GM18951 (cell line): ENCODE results near the gene ZEB1.

Experiments
- POLR2A ChIP-seq: IDR thresholded peaks from 4 replicates; pipeline ENCODE4 v1.6.1; 2011; ENCODE audit warnings: mild to moderate bottlenecking; ENCODE audit not compliant: insufficient read length, insufficient read depth; ENCODE audit errors: extremely low read depth
- in situ Hi-C: fragments of 300-500 bp; cut with MboI; formaldehyde crosslinking; loops from one replicate; pipeline ENCODE4 v1.12.0; 2022; ENCODE audit warnings: low sequenced_read_pairs, mixed read lengths, inconsistent platforms; ENCODE audit not compliant: unreplicated experiment

ZEB1 gene

GRCh38 chr10:31303212-31303611, 15.8 kb upstream of the ZEB1 start:
- in situ Hi-C loops, result no loop called here
- TF ChIP-seq POLR2A, result no peak

- no peak for TF ChIP-seq POLR2A
- in situ Hi-C loops, result no loop called here
These were observed 14.6 kb upstream of the ZEB1 start for GRCh38 chr10:31304291-31304970.

DNA sequence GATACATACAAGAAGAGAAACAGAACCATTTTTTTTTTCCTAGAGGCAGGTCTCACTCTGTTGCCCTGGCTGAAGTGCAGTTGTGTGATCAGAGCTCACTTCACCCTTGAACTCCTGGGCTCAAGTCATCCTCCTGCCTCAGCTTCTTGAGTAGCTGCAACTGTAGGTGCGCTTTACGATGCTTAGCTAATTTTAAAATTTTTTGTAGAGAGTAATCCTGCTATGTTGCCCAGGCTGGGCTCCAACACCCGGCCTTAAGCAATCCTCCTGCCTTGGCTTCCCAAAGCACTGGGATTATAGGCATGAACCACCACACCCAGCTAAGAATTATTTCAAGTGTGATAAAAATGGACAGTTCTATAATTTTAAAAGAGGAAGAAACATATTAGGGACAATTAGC, 5.6 kb upstream of the ZEB1 start:
- TF ChIP-seq POLR2A, result no peak
- in situ Hi-C loops, result no loop called here

DNA sequence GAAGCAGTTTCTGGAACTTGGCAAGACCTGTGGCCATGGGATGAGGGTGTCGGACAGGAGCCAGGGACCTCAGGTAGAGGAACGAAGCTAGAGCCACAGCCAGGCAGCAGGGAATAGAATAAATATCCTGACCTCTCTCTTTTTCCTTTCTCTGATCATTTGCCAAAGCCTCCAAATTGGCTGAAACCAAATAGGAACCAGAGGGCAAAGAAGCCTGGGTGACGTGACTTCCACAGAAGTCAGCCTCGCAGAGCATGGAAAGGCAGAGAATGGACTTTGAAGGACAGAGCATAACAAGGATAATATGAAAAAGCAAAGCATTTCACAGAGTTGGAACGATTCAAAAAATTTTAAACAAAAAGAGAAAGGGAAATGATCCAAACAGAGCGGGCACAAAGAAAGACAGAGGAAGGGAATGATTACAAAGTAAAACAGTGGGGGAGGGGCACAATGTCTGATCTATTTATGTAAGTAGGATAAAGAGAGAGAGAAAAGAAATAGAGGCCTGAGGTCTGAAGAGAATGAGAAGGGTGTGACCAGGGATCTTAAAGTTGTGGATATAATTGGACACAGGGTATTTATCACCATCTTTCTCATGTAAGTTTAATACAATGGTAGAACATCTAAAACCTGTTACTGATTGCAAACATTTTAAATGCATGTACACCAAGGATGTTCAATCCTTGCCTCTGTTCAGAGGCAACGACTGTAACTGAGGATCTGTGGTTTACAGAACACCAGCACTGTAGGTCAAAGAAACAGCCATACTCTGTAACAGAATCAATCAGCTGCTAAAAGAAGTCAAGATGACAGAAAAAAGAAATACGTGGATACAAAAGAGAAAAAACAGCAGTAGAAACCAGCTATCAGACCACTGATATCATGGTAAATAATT, 4.5 kb upstream of the ZEB1 start:
- in situ Hi-C loops, result no loop called here
- TF ChIP-seq POLR2A, result no peak

DNA sequence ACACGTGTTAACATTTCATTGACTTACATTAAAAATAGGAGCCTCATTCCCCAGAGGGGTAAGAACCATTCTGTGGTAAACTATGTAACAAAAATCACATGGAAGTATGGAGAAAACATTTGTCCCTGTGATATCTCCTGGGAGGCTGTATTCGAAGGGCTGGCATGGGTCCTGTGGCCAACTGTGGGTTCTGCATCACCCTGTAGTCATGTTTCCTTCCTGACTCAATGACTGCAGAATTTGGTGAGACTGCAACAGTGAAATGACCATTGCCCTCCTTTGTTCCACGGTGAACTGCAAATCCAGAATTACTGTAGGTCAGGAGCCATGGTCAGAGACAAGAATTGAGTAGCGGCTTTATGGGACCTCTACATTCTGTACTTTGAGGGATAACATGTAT, 3.6 kb upstream of the ZEB1 start:
- in situ Hi-C loops, result no loop called here

GRCh38 chr10:31317171-31317570, 1.8 kb upstream of the ZEB1 start:
- no peak for TF ChIP-seq POLR2A
- in situ Hi-C loops, result no loop called here

More for the DNA sequence above, 3.6 kb upstream of the ZEB1 start:
- no peak for TF ChIP-seq POLR2A

DNA sequence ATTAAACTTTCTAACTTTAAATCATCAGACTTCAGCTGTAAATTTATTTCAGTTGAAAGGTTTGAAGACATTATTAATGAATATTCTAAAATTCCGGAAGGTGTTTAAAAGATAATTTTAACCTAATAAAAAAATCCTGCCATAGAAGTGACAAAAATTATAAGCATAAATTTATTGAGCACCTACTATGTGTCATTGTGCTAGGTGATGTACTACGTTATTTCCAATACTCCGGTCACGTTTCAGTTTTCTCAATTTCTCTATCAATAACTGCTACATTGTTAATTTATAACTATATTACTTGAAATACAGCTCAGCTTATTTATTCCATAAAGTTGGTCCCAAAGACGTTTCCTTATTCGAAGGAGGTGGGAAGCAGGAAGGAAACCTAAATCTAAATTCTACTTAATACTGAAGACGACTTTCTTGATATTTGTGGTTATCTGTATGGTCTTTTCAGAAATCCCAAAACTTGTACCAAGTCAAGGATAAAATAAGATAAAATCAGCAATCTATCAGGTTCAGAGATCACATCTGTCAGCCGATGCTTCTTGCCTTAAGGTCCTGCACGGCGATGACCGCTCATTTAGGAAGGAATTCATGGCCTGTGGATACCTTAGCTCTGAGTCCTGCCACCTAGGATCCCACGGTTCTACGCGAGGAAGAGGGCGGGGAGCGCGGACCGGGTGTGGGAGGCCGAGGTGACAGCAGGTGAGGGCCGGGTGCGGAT, 1.2 kb upstream of the ZEB1 start:
- no peak for TF ChIP-seq POLR2A
- in situ Hi-C loops, result no loop called here

DNA sequence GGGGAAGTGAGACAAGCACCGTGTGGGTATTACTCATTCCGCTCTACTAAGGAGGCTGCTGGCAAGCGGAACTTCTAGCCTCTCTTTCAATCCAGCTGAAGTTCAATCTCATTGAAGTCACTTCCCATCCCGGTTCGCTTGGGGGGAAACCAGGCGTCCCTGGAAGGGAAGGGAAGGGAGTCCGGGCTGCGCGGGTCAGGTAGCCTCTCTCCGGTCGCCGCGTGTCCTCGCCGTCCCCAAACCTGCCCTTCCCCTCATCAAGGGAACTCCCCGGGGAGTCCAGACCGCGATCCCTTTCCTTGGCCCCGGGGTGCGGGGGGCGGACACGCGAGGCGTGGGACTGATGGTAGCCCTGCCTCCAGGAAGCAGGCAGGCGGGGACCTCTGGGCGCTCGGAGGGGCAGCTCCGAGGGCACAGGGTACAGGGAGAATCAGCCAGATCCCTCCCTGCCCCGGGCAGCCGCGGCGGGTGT, 598 bp upstream of the ZEB1 start:
- TF ChIP-seq POLR2A, result peak; percentile 57
- in situ Hi-C loops, result no loop called here

DNA sequence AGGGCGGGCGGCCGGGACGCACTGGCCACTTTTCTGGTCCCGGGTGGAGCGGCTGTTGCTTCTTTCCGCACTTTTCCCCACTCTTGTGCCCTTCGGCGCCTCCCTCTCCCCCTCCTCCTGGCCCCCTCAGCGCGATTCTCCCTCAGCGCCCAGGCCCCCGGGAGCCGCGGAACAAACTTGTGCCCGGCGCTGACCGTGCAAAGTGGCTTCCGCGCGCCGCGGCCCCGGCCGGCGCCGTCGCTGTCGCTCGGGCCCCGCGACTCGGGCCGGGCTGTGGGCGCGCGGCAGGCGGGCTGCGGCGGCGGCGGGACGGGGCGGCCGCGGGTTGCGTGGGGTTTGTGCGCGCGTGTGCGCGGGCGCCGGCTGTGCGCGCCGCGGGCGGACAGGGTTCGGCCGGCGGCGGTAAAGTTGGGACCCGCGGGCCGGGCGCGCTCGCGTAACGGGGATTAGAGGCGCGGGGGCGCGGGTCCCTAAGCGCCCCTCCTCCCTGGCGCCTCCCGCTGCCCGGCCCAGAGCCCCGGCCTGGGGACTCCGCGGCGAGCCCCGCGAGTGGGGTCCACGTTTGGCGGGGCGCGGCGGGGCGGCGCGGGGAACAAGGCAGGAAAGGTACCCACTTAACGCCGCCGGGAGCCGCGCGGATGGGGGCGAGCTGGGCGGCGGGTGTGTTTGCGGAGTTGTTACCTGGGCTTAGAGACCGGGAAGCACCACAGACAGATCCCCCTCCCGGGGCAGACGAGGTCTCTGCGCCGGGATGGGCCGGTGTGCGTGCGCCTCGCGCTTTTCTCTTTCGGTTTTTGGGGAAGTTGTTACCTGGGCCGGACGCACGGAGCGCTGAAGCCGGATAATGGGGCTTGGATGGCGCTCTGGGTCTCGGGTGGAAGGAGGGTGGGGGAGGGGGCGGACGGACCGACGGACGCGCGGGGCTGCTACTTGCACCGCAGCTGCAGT, 860 bp downstream of the ZEB1 start:
- peak; percentile 57 for TF ChIP-seq POLR2A
- in situ Hi-C loops, result no loop called here

DNA sequence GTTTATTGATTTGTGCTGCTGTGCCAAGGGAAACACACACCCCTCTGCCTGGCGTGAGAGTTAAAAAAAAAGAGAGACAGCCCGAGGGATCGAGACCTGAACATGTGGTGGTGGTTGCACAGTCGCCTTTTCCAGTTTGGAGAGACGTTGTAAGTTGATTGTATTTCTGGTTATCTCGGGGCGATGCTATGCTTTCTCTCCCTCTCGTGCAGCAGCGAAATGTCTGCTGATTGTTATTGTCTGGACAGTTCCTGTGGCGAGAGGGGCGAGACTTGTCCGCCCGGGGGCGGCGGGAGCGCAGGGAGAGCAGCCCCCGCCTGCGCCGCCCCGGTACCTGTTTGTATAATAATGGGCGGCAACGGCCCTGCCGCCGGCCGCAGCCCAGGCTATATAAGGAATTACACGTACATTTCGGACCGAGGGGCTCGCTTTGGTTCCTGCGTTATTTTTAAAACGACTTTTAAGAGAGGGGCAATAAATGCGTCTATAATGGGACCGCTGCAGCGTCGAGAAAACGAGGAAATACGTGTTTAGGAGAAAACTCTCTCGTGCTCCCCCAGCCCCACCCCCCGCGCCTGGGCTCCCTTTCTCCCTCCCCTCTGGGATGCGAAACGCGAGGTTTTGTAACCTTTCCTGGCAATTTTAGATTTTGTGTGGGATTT, 1.7 kb downstream of the ZEB1 start:
- peak; percentile 11 for TF ChIP-seq POLR2A
- in situ Hi-C loops, result no loop called here

- in situ Hi-C loops, result no loop called here
- no peak for TF ChIP-seq POLR2A
These were observed 2.5 kb downstream of the ZEB1 start for GRCh38 chr10:31321396-31321941.
